Mesenchymal stem cell (in vitro differentiated cells and primary cell): Measurements from ENCODE around the gene AGR3.

Experiments used
- DNase-seq: peaks from one replicate; pipeline ENCODE4 v3.0.0-alpha.2; 2013
- H2AFZ ChIP-seq: one replicate; pipeline ENCODE4 v1.6.1; 2013; ENCODE audit warnings: low read depth, mild to moderate bottlenecking, control low read depth, inconsistent platforms, low read length, moderate library complexity
- H2AK5ac ChIP-seq: 2 replicates; pipeline ENCODE4 v1.6.1; 2013; ENCODE audit warnings: low read length, moderate library complexity, mild to moderate bottlenecking, inconsistent platforms; ENCODE audit not compliant: severe bottlenecking
- H2BK120ac ChIP-seq: one replicate; pipeline ENCODE4 v1.6.1; 2013; ENCODE audit warnings: low read depth, mild to moderate bottlenecking, inconsistent platforms, low read length, moderate library complexity
- H2BK12ac ChIP-seq, 2 experiments: one replicate each; pipeline ENCODE4 v1.6.1; 2013; ENCODE audit warnings: inconsistent platforms in 2 of 2, low read length in 2 of 2, mild to moderate bottlenecking in 2 of 2, moderate library complexity in 2 of 2, control low read depth in 1 of 2
- H2BK15ac ChIP-seq: one replicate; pipeline ENCODE4 v1.6.1; 2013; ENCODE audit warnings: mild to moderate bottlenecking, low read depth, inconsistent platforms; ENCODE audit not compliant: poor library complexity, severe bottlenecking
- H2BK5ac ChIP-seq: 2 replicates; pipeline ENCODE4 v1.6.1; 2013; ENCODE audit warnings: low read depth, mild to moderate bottlenecking, low read length, control low read depth, inconsistent platforms; ENCODE audit not compliant: poor library complexity, severe bottlenecking
- H3K14ac ChIP-seq, 2 experiments: one replicate each; pipeline ENCODE4 v1.6.1; 2013; ENCODE audit warnings: inconsistent platforms in 2 of 2, low read length in 2 of 2, control low read depth in 1 of 2, mild to moderate bottlenecking in 1 of 2, moderate library complexity in 1 of 2
- H3K18ac ChIP-seq, 2 experiments: one replicate each; pipeline ENCODE4 v1.6.1; 2013; ENCODE audit warnings: inconsistent platforms in 2 of 2, low read length in 2 of 2, control low read depth in 1 of 2, low read depth in 1 of 2, mild to moderate bottlenecking in 1 of 2
- H3K23ac ChIP-seq, 2 experiments: one replicate each; pipeline ENCODE4 v1.6.1; 2013; ENCODE audit warnings: inconsistent platforms in 2 of 2, low read length in 2 of 2, mild to moderate bottlenecking in 2 of 2, moderate library complexity in 2 of 2, control low read depth in 1 of 2
- H3K27ac ChIP-seq: 2 replicates; pipeline ENCODE4 v1.5.1; 2013; ENCODE audit warnings: mild to moderate bottlenecking, moderate library complexity, low read length, control low read depth, inconsistent platforms; ENCODE audit not compliant: poor library complexity, severe bottlenecking
- H3K27me3 ChIP-seq, 2 experiments: 2 replicates each; pipeline versions ENCODE4 v1.6.1 to v1.7.0; 2013; ENCODE audit warnings: low read length in 2 of 2, mild to moderate bottlenecking in 2 of 2, moderate library complexity in 2 of 2, control low read depth in 1 of 2, inconsistent platforms in 1 of 2; ENCODE audit not compliant: control insufficient read depth in 1 of 2, insufficient read depth in 1 of 2
- H3K36me3 ChIP-seq, 2 experiments: 2 replicates each; pipeline versions ENCODE4 v1.6.1 to v1.7.0; 2013; ENCODE audit warnings: low read length in 2 of 2, control low read depth in 1 of 2, inconsistent platforms in 1 of 2, low read depth in 1 of 2, mild to moderate bottlenecking in 1 of 2; ENCODE audit not compliant: insufficient read depth in 2 of 2, control insufficient read depth in 1 of 2
- H3K4ac ChIP-seq, 2 experiments: one replicate each; pipeline ENCODE4 v1.6.1; 2013; ENCODE audit warnings: inconsistent platforms in 2 of 2, low read length in 2 of 2, mild to moderate bottlenecking in 2 of 2, moderate library complexity in 2 of 2, control low read depth in 1 of 2, low read depth in 1 of 2
- H3K4me1 ChIP-seq: 2 replicates; pipeline ENCODE4 v1.6.1; 2013; ENCODE audit warnings: low read depth, low read length, control low read depth; ENCODE audit not compliant: control insufficient read depth, insufficient read depth
- H3K4me2 ChIP-seq: 2 replicates; pipeline ENCODE4 v1.6.1; 2013; ENCODE audit warnings: low read length, mild to moderate bottlenecking, inconsistent platforms; ENCODE audit not compliant: poor library complexity, severe bottlenecking
- H3K4me3 ChIP-seq, 2 experiments: 2 replicates each; pipeline versions ENCODE4 v1.5.1 to v1.7.0; 2013; ENCODE audit warnings: low read length in 2 of 2, mild to moderate bottlenecking in 2 of 2, control low read depth in 1 of 2, low read depth in 1 of 2; ENCODE audit not compliant: insufficient read depth in 1 of 2
- H3K79me1 ChIP-seq: replicated peaks from 2 replicates; pipeline ENCODE4 v1.6.1; 2013; ENCODE audit warnings: mild to moderate bottlenecking, control low read depth, low read length, inconsistent platforms; ENCODE audit not compliant: poor library complexity, severe bottlenecking
- H3K9ac ChIP-seq: 2 replicates; pipeline ENCODE4 v1.7.0; 2013; ENCODE audit warnings: mild to moderate bottlenecking, low read length, moderate library complexity
- H3K9me3 ChIP-seq: 2 replicates; pipeline ENCODE4 v1.7.0; 2013; ENCODE audit warnings: mild to moderate bottlenecking, low read length; ENCODE audit not compliant: control insufficient read depth
- H4K8ac ChIP-seq: one replicate; pipeline ENCODE4 v1.6.1; 2013; ENCODE audit warnings: inconsistent platforms, mild to moderate bottlenecking, low read length, moderate library complexity
- H4K91ac ChIP-seq: one replicate; pipeline ENCODE4 v1.6.1; 2013; ENCODE audit warnings: mild to moderate bottlenecking, low read length, inconsistent platforms
- WGBS: methylation state at CpG from one replicate; pipeline ENCODE4 v1.1.7; 2013; ENCODE audit warnings: mixed read lengths; 5-methylcytosine and 5-hydroxymethylcytosine counted together

AGR3 gene

GRCh38 chr7:16851829-16852228, 30.0 kb downstream of the AGR3 start:
- Histone ChIP-seq H2BK15ac (no peak overlapping the region), H3K14ac (no peak overlapping the region), H3K36me3 (no peaks in the 10 kb centered on the region), H3K9me3 (no peaks in the 10 kb centered on the region), H2AK5ac (no peak overlapping the region), H3K27ac (no peak overlapping the region), H3K4me2 (no peak overlapping the region), H3K4me1 (peaks cover 2% of the 10 kb centered on the region), H3K23ac (no peak overlapping the region), H3K9ac (no peak overlapping the region), H3K4me3 (no peak overlapping the region), H3K4ac (no peak overlapping the region), H2AFZ (no peak overlapping the region), H4K8ac (no peak overlapping the region), H2BK5ac (no peak overlapping the region), H3K18ac (no peak overlapping the region), H3K27me3 (peaks cover 0 to 3% of the 10 kb centered on the region in 2 experiments), H2BK12ac (no peak overlapping the region), H3K79me1 (no peaks in the 10 kb centered on the region), H4K91ac (no peak overlapping the region), H2BK120ac (no peak overlapping the region)
- no peak for DNase-seq
- 94% methylated on average over 2 of the region's 2 CpGs for WGBS

- no peak overlapping the region for H3K23ac ChIP-seq
- no peak for DNase-seq
- H3K36me3 ChIP-seq, result no peaks in the 10 kb centered on the region
- peaks cover 2% of the 10 kb centered on the region for H3K4me1 ChIP-seq
- no peak overlapping the region for H4K8ac ChIP-seq
- no peak overlapping the region for H3K9ac ChIP-seq
- no peak overlapping the region for H2BK120ac ChIP-seq
- H2AK5ac ChIP-seq, result no peak overlapping the region
- H3K4me2 ChIP-seq, result no peak overlapping the region
- H3K79me1 ChIP-seq, result no peaks in the 10 kb centered on the region
- H2BK15ac ChIP-seq, result no peak overlapping the region
- H3K4me3 ChIP-seq, result no peak overlapping the region
- H3K27me3 ChIP-seq, result peaks cover 0 to 3% of the 10 kb centered on the region in 2 experiments
- H2AFZ ChIP-seq, result no peak overlapping the region
- no peak overlapping the region for H3K4ac ChIP-seq
- H2BK12ac ChIP-seq, result no peak overlapping the region
- no peak overlapping the region for H4K91ac ChIP-seq
- no peak overlapping the region for H3K14ac ChIP-seq
- H2BK5ac ChIP-seq, result no peak overlapping the region
- 93% methylated on average over 39 of the region's 44 CpGs for WGBS
- H3K27ac ChIP-seq, result no peak overlapping the region
- no peak overlapping the region for H3K18ac ChIP-seq
- H3K9me3 ChIP-seq, result no peaks in the 10 kb centered on the region
Observed at GRCh38 chr7:16850614-16851466, 30.9 kb downstream of the AGR3 start.

GRCh38 chr7:16849296-16850148, 32.3 kb downstream of the AGR3 start:
- H3K4me2 ChIP-seq, result no peak overlapping the region
- H2BK15ac ChIP-seq, result no peak overlapping the region
- no peak overlapping the region for H2BK12ac ChIP-seq
- H3K79me1 ChIP-seq, result no peaks in the 10 kb centered on the region
- no peak overlapping the region for H4K91ac ChIP-seq
- H3K4me3 ChIP-seq, result no peak overlapping the region
- no peak overlapping the region for H3K27ac ChIP-seq
- no peak overlapping the region for H2AFZ ChIP-seq
- H3K9ac ChIP-seq, result no peak overlapping the region
- H3K4me1 ChIP-seq, result peaks cover 2% of the 10 kb centered on the region
- no peak overlapping the region for H4K8ac ChIP-seq
- no peak overlapping the region for H2BK5ac ChIP-seq
- H3K4ac ChIP-seq, result no peak overlapping the region
- 97% methylated on average over 11 of the region's 12 CpGs for WGBS
- no peak overlapping the region for H2BK120ac ChIP-seq
- H3K27me3 ChIP-seq, result peaks cover 0 to 3% of the 10 kb centered on the region in 2 experiments
- no peak overlapping the region for H3K14ac ChIP-seq
- no peaks in the 10 kb centered on the region for H3K9me3 ChIP-seq
- no peak for DNase-seq
- no peak overlapping the region for H3K18ac ChIP-seq
- no peak overlapping the region for H3K23ac ChIP-seq
- H3K36me3 ChIP-seq, result no peaks in the 10 kb centered on the region
- H2AK5ac ChIP-seq, result no peak overlapping the region

- 74% methylated on average over 6 of the region's 6 CpGs for WGBS
- Histone ChIP-seq H3K4me1 (peaks cover 2% of the 10 kb centered on the region), H3K36me3 (no peaks in the 10 kb centered on the region)
Observed at GRCh38 chr7:16847381-16847860, 34.4 kb downstream of the AGR3 start.

More at GRCh38 chr7:16847381-16847860, 34.4 kb downstream of the AGR3 start:
- Histone ChIP-seq H4K8ac (no peak overlapping the region), H3K9ac (no peak overlapping the region), H3K23ac (no peak overlapping the region), H3K4me3 (no peak overlapping the region), H2BK120ac (no peak overlapping the region), H2AFZ (no peak overlapping the region), H2BK15ac (no peak overlapping the region), H2BK5ac (no peak overlapping the region), H2BK12ac (no peak overlapping the region), H2AK5ac (no peak overlapping the region), H3K14ac (no peak overlapping the region), H4K91ac (no peak overlapping the region), H3K27me3 (peaks cover 0 to 3% of the 10 kb centered on the region in 2 experiments), H3K4me2 (no peak overlapping the region), H3K18ac (no peak overlapping the region), H3K79me1 (no peaks in the 10 kb centered on the region), H3K9me3 (no peaks in the 10 kb centered on the region), H3K27ac (no peak overlapping the region), H3K4ac (no peak overlapping the region)
- DNase-seq, result no peak
